PC-9 (cell line): ENCODE measurements around the gene EPX.

Experiments used
- CTCF ChIP-seq: fragments of 200-600 bp; sonication (generic); conservative IDR thresholded peaks from 2 replicates; pipeline ENCODE4 v1.6.1; 2017; ENCODE audit warnings: mixed run types, antibody characterized with exemption, mild to moderate bottlenecking, moderate library complexity
- EZH2 ChIP-seq: fragments of 200-600 bp; sonication (generic); IDR thresholded peaks from 2 replicates; pipeline ENCODE4 v1.8.0; 2017; ENCODE audit warnings: antibody characterized with exemption, low read depth

DNA sequence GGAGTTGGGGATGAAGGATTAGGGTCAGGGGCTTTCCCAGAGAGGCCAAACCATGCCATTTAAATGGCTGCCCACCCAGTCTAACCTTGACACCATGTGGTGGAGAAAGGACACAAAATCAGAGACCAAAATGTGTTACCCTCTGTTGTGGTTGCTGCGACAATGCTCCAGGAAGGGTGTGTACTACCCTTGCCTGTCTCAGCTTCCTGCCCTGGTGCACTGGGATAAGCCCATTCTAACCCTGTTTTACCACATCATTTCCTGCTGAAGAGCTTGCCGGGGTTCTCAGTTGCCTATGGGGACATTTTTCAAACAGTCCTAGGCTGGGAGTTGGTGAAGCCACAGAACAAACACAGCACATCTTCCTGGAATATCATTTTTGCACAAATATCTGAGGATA, 39.5 kb upstream of the EPX start:
- TF ChIP-seq CTCF (no peak), EZH2 (no peak)
